Uterus (tissue), 2 donors: ENCODE data around the gene MAMLD1.

ENCODE experiments used
- POLR2A ChIP-seq, 2 donors: fragments of 450-650 bp; IDR thresholded peaks; one replicate each; pipeline ENCODE4 v1.6.1; 2016; ENCODE audit warnings: antibody characterized with exemption in 2 of 2, mild to moderate bottlenecking in 1 of 2, moderate library complexity in 1 of 2
- TF ChIP-seq, protein P1 (sequence below), 4 experiments: fragments of 200-600 bp in 2 of 4; fragments of 450-650 bp in 2 of 4; sonication (generic) in 2 of 4; IDR thresholded peaks; one replicate each; pipeline ENCODE4 v1.5.1; 2016 to 2019; ENCODE audit warnings: antibody characterized with exemption in 4 of 4, mild to moderate bottlenecking in 2 of 4, moderate library complexity in 1 of 4

DNA sequence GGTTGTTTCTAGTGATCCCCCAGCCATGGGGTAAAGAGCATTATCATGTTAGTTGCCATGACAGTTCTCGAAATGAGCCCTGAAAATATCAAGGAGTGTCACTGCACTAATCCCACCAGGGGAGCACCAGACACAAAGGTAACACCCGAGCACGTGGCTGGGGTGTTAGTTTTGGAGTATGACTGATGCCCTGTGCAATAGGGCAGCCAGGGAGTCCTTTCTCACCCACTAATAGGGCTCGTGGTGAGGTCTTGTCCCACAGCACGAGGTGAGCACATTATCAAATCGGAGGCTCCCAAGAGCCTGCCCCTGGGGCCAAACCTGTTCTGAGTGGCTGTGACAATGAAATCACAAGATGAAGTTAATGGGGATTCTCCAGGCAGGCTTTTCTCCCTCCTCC, 9.6 kb downstream of the MAMLD1 start:
- TF ChIP-seq, protein P1, sequence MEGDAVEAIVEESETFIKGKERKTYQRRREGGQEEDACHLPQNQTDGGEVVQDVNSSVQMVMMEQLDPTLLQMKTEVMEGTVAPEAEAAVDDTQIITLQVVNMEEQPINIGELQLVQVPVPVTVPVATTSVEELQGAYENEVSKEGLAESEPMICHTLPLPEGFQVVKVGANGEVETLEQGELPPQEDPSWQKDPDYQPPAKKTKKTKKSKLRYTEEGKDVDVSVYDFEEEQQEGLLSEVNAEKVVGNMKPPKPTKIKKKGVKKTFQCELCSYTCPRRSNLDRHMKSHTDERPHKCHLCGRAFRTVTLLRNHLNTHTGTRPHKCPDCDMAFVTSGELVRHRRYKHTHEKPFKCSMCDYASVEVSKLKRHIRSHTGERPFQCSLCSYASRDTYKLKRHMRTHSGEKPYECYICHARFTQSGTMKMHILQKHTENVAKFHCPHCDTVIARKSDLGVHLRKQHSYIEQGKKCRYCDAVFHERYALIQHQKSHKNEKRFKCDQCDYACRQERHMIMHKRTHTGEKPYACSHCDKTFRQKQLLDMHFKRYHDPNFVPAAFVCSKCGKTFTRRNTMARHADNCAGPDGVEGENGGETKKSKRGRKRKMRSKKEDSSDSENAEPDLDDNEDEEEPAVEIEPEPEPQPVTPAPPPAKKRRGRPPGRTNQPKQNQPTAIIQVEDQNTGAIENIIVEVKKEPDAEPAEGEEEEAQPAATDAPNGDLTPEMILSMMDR (IDR thresholded peaks at IDR 0.05) = no peak
- no peak for TF ChIP-seq POLR2A (IDR thresholded peaks at IDR 0.05)
